ENCODE results near the gene HTR1A.

Gene HTR1A

DNA sequence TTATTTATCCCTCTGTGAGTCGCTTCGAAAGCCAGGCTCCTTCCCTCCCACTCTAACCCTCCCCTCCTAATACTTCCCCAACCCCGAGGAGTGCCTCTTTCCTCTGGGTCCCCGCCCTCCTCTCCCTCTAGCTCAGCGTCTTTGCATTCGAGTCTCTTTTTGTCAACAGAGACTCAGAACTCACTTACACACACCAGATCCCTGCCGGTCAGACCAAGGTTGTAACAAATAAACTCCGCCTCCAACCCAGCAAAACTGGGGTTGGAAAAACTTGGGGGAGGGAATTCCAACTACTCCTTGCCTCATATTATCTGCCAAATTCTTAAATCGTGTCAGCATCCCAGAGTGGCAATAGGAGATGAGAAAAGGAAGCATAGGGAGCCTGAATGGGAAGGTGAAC is at the start of gene HTR1A:
TSS of gene HTR1A (minus strand) at position 167 of the 400 bp plus-strand sequence. CDS start 726 bp downstream, outside the sequence.
- Mint-ChIP-seq H3K4me3 (no peak within 1 kb of the TSS), H3K9me3 (peaks cover 9 to 13% of the 10 kb centered on the region in 2 donors)
- no peak for ATAC-seq (replicated peaks)

GRCh38 chr5:64003966-64004365 is 41.7 kb upstream of the HTR1A start:
- no peak for ATAC-seq (replicated peaks)
- Mint-ChIP-seq H3K4me1 (no peaks in the 10 kb centered on the region), H3K36me3 (no peaks in the 10 kb centered on the region), H3K27ac (no peak overlapping the region), H3K4me3 (no peak overlapping the region), H3K27me3 (no peaks in the 10 kb centered on the region), H3K9me3 (peaks cover 0 to 3% of the 10 kb centered on the region in 2 donors)
- no peak for DNase-seq

More for the DNA sequence above, at the start of gene HTR1A:
- H3K27me3 Mint-ChIP-seq = peaks cover 45 to 51% of the 10 kb centered on the region in 2 donors
- H3K4me1 Mint-ChIP-seq = no peaks in the 10 kb centered on the region
- no peak for DNase-seq
- H3K36me3 Mint-ChIP-seq = peaks cover 5 to 19% of the 10 kb centered on the region in 2 donors
- H3K27ac Mint-ChIP-seq = no peak within 1 kb of the TSS

DNA sequence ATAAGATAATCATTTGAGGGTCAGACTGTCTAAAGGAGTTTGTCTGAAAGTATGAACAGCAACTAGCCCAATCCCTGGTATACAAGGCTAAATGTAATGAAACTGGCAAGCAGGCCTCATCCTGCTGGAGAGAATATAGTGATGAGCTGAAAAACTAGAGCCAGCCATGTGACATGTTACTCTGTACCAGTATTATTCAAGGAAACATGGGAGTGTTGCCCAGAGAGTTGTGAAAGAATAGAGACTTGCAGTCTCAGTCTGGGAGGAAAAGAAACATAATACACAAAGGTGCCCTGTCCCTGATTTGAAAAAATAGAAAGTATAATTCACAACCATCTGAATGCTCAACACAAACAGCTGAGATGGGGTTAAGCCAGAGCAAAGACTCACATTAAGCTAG is 37.9 kb upstream of the HTR1A start:
- Mint-ChIP-seq H3K27me3 (no peaks in the 10 kb centered on the region), H3K9me3 (peaks cover 0 to 3% of the 10 kb centered on the region in 2 donors), H3K4me3 (no peak overlapping the region), H3K27ac (no peak overlapping the region), H3K36me3 (no peaks in the 10 kb centered on the region), H3K4me1 (no peaks in the 10 kb centered on the region)
- ATAC-seq (replicated peaks) (no peak), DNase-seq (no peak)

- Mint-ChIP-seq H3K27ac (no peak overlapping the region), H3K4me1 (no peaks in the 10 kb centered on the region), H3K36me3 (no peaks in the 10 kb centered on the region), H3K27me3 (no peaks in the 10 kb centered on the region), H3K4me3 (no peak overlapping the region), H3K9me3 (peaks cover 0 to 2% of the 10 kb centered on the region in 2 donors)
- no peak for DNase-seq
- no peak for ATAC-seq (replicated peaks)
These were observed 24.8 kb upstream of the HTR1A start for GRCh38 chr5:63987053-63987452.

- no peak for DNase-seq
- ATAC-seq (replicated peaks) = no peak
- no peaks in the 10 kb centered on the region for H3K36me3 Mint-ChIP-seq
- no peaks in the 10 kb centered on the region for H3K4me1 Mint-ChIP-seq
- H3K9me3 Mint-ChIP-seq = peaks cover 7 to 10% of the 10 kb centered on the region in 2 donors
- no peak overlapping the region for H3K27ac Mint-ChIP-seq
- H3K27me3 Mint-ChIP-seq = no peaks in the 10 kb centered on the region
- H3K4me3 Mint-ChIP-seq = no peak overlapping the region
These were observed 19.6 kb upstream of the HTR1A start for GRCh38 chr5:63981864-63982263.

GRCh38 chr5:63963926-63964325 is 1.7 kb upstream of the HTR1A start:
- H3K4me1 Mint-ChIP-seq = no peaks in the 10 kb centered on the region
- no peak overlapping the region for H3K27ac Mint-ChIP-seq
- no peak overlapping the region for H3K4me3 Mint-ChIP-seq
- ATAC-seq (replicated peaks) (no peak), DNase-seq (no peak)
- H3K9me3 Mint-ChIP-seq = peaks cover 9 to 13% of the 10 kb centered on the region in 2 donors
- peaks cover 5 to 19% of the 10 kb centered on the region in 2 donors for H3K36me3 Mint-ChIP-seq
- peaks cover 39 to 44% of the 10 kb centered on the region in 2 donors for H3K27me3 Mint-ChIP-seq

DNA sequence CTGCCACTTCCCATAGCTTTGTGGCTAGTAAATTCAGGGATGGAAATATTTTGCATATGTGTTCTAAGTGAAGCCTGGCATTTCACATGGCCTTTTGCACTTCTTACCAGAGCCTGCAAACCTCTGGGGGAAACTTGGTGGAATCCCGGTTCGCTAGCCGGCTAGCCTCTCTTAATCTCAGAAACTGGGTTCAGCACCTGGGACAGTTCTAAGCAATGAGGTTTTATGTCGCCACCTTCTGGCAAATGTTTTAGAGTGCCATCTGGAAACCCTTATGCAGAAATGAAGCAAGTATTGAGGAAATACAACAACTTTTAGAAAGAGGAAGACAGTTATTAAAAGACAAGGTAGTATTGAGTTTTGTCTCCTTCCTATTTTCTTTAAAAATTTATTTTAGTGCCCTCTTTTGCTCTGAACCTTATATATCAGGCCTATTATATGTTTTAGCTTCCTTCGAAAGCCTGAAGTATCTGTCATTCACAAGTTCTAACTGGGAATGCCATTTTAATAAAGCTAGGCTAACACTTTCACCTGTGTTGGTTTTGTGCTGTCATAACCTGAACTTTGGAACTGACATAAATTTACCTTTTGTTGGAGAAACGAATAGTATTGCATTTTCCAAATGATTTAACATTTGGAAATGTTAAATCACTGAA is 963 bp upstream of the HTR1A start:
- Mint-ChIP-seq H3K9me3 (peaks cover 9 to 13% of the 10 kb centered on the region in 2 donors), H3K27ac (no peak overlapping the region), H3K4me1 (no peaks in the 10 kb centered on the region), H3K4me3 (no peak overlapping the region), H3K27me3 (peaks cover 45 to 51% of the 10 kb centered on the region in 2 donors), H3K36me3 (peaks cover 5 to 19% of the 10 kb centered on the region in 2 donors)
- DNase-seq (peak; percentile 28), ATAC-seq (replicated peaks) (peak; percentile 72 to 75)

- no peak overlapping the region for H3K4me3 Mint-ChIP-seq
- no peak for DNase-seq
- peaks cover 45 to 51% of the 10 kb centered on the region in 2 donors for H3K27me3 Mint-ChIP-seq
- ATAC-seq (replicated peaks) = no peak
- peaks cover 5 to 19% of the 10 kb centered on the region in 2 donors for H3K36me3 Mint-ChIP-seq
- H3K9me3 Mint-ChIP-seq = peaks cover 9 to 13% of the 10 kb centered on the region in 2 donors
- H3K27ac Mint-ChIP-seq = no peak overlapping the region
- no peaks in the 10 kb centered on the region for H3K4me1 Mint-ChIP-seq
These were observed 565 bp downstream of the HTR1A start for GRCh38 chr5:63961598-63962161.

GRCh38 chr5:63961125-63961597 is 1.1 kb downstream of the HTR1A start:
- peaks cover 5 to 19% of the 10 kb centered on the region in 2 donors for H3K36me3 Mint-ChIP-seq
- H3K4me1 Mint-ChIP-seq = no peaks in the 10 kb centered on the region
- H3K9me3 Mint-ChIP-seq = peaks cover 9 to 13% of the 10 kb centered on the region in 2 donors
- peaks cover 45 to 51% of the 10 kb centered on the region in 2 donors for H3K27me3 Mint-ChIP-seq
- DNase-seq = no peak
- ATAC-seq (replicated peaks) = no peak
- H3K4me3 Mint-ChIP-seq = no peak overlapping the region
- peak overlapping the region; percentile 81 for H3K27ac Mint-ChIP-seq

DNA sequence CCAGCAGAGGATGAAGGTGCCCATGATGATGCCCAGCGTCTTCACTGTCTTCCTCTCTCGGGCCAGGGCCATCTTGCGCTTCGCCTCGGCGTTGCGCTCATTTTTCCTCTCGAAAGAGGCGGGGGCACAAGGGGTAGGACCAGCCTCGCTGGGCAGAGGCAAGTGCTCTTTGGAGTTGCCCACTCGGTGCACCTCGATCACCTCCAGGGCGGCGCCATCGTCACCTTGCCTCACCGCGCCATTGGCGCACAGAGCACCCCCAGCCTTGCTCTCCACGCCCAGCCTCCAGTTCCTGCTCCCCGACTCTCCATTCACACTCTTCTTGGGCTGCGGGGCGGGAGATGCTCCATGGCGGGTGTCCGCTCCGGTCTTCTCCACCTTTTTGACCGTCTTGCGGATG is 1.6 kb downstream of the HTR1A start:
- H3K4me3 Mint-ChIP-seq = no peak overlapping the region
- H3K4me1 Mint-ChIP-seq = no peaks in the 10 kb centered on the region
- peaks cover 13 to 16% of the 10 kb centered on the region in 2 donors for H3K9me3 Mint-ChIP-seq
- H3K27ac Mint-ChIP-seq = peak overlapping the region; percentile 81
- DNase-seq (no peak), ATAC-seq (replicated peaks) (no peak)
- peaks cover 5 to 19% of the 10 kb centered on the region in 2 donors for H3K36me3 Mint-ChIP-seq
- H3K27me3 Mint-ChIP-seq = peaks cover 45 to 51% of the 10 kb centered on the region in 2 donors

- ATAC-seq (replicated peaks) (no peak), DNase-seq (no peak)
- Mint-ChIP-seq H3K4me1 (no peaks in the 10 kb centered on the region), H3K9me3 (peaks cover 13 to 18% of the 10 kb centered on the region in 2 donors), H3K36me3 (peaks cover 5 to 19% of the 10 kb centered on the region in 2 donors), H3K4me3 (no peak overlapping the region), H3K27me3 (peaks cover 45 to 51% of the 10 kb centered on the region in 2 donors), H3K27ac (no peak overlapping the region)
These were observed 2.9 kb downstream of the HTR1A start for GRCh38 chr5:63959177-63959982.

DNA sequence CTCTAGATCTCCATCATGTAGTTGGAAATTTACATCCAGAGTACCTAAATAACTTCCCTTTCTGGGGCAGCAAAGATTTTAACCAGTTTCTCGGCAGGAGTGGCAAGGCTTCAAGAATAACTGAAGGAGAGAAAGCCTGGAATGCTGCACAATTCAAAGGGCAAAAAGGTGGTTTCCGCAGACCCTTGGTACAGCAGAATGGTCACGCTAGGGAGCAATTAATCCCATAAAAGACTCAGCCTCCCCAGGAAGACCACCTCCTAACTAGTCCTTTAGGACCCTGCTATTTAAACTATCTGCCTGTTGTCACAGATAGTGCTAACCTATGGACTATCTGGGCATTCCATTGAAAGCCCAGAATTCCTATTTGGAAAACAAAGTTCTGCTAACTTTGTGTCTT is 3.6 kb downstream of the HTR1A start:
- Mint-ChIP-seq H3K27me3 (peaks cover 45 to 51% of the 10 kb centered on the region in 2 donors), H3K27ac (no peak overlapping the region), H3K36me3 (peaks cover 5 to 19% of the 10 kb centered on the region in 2 donors), H3K9me3 (peaks cover 13 to 18% of the 10 kb centered on the region in 2 donors), H3K4me1 (no peaks in the 10 kb centered on the region), H3K4me3 (peak overlapping the region in 1 of 2 donors; percentile 29)
- no peak for ATAC-seq (replicated peaks)
- DNase-seq = no peak

GRCh38 chr5:63957617-63958016 is 4.6 kb downstream of the HTR1A start:
- ATAC-seq (replicated peaks) = no peak
- peaks cover 40 to 44% of the 10 kb centered on the region in 2 donors for H3K27me3 Mint-ChIP-seq
- no peaks in the 10 kb centered on the region for H3K4me1 Mint-ChIP-seq
- peaks cover 13 to 16% of the 10 kb centered on the region in 2 donors for H3K9me3 Mint-ChIP-seq
- DNase-seq = no peak
- H3K27ac Mint-ChIP-seq = no peak overlapping the region
- no peak overlapping the region for H3K4me3 Mint-ChIP-seq
- H3K36me3 Mint-ChIP-seq = peaks cover 5 to 19% of the 10 kb centered on the region in 2 donors

- DNase-seq (no peak), ATAC-seq (replicated peaks) (no peak)
- H3K4me1 Mint-ChIP-seq = no peaks in the 10 kb centered on the region
- no peaks in the 10 kb centered on the region for H3K36me3 Mint-ChIP-seq
- H3K27ac Mint-ChIP-seq = no peak overlapping the region
- peaks cover 0 to under 1% of the 10 kb centered on the region in 2 donors for H3K27me3 Mint-ChIP-seq
- peaks cover 4 to 5% of the 10 kb centered on the region in 2 donors for H3K9me3 Mint-ChIP-seq
- H3K4me3 Mint-ChIP-seq = no peak overlapping the region
These were observed 9.0 kb downstream of the HTR1A start for GRCh38 chr5:63953217-63953616.
